Liver (tissue), 9 donors: ENCODE measurements around the gene USP31. TPM values are rescaled to one million over a fixed set of nuclear protein-coding genes. Genes with fewer than 3 reads are reported as not detected.

Experiments used
- DNase-seq: peaks from one replicate; pipeline ENCODE4 v3.0.0-alpha.2; 2017; ENCODE audit warnings: low spot score
- H3K27ac ChIP-seq, 2 donors: one replicate each; pipeline ENCODE4 v1.7.0; 2013; ENCODE audit warnings: inconsistent platforms in 2 of 2, low read length in 2 of 2, control low read depth in 1 of 2, low read depth in 1 of 2, mild to moderate bottlenecking in 1 of 2
- H3K27me3 ChIP-seq, 4 donors: one replicate each; pipeline versions ENCODE4 v1.6.1 to v1.7.0; 2013; ENCODE audit warnings: low read length in 3 of 4, inconsistent platforms in 1 of 4, mild to moderate bottlenecking in 1 of 4, moderate library complexity in 1 of 4; ENCODE audit not compliant: control insufficient read depth in 4 of 4, insufficient read depth in 4 of 4
- H3K36me3 ChIP-seq, 4 donors: one replicate each; pipeline versions ENCODE4 v1.6.1 to v1.7.0; 2013; ENCODE audit warnings: low read length in 3 of 4, mild to moderate bottlenecking in 3 of 4, low read depth in 1 of 4, moderate library complexity in 1 of 4; ENCODE audit not compliant: control insufficient read depth in 4 of 4, insufficient read depth in 3 of 4
- H3K4me1 ChIP-seq, 4 donors: one replicate each; pipeline versions ENCODE4 v1.6.1 to v1.7.0; 2013; ENCODE audit warnings: low read length in 3 of 4, mild to moderate bottlenecking in 3 of 4, moderate library complexity in 1 of 4; ENCODE audit not compliant: control insufficient read depth in 4 of 4, insufficient read depth in 4 of 4
- H3K4me3 ChIP-seq, 3 donors: one replicate each; pipeline versions ENCODE4 v1.6.1 to v1.7.0; 2013; ENCODE audit warnings: low read length in 3 of 3, control low read depth in 1 of 3, low read depth in 1 of 3, mild to moderate bottlenecking in 1 of 3
- H3K9ac ChIP-seq, 2 donors: one replicate each; pipeline ENCODE4 v1.7.0; 2013; ENCODE audit warnings: low read length in 2 of 2, mild to moderate bottlenecking in 2 of 2, moderate library complexity in 2 of 2, control low read depth in 1 of 2, low read depth in 1 of 2
- H3K9me3 ChIP-seq, 4 donors: one replicate each; pipeline versions ENCODE4 v1.6.1 to v1.7.0; 2013; ENCODE audit warnings: low read length in 3 of 4; ENCODE audit not compliant: control insufficient read depth in 4 of 4
- ATF3 ChIP-seq: IDR thresholded peaks from 2 replicates; pipeline ENCODE4 v1.6.1; 2016; ENCODE audit warnings: antibody characterized with exemption
- CTCF ChIP-seq: fragments of 150-350 bp; IDR thresholded peaks from 2 replicates; pipeline ENCODE4 v1.5.1; 2017; ENCODE audit warnings: improper control_type of control experiment, low read depth, low read length; ENCODE audit not compliant: missing input control
- EGR1 ChIP-seq, 2 donors: IDR thresholded peaks; 2 replicates each; pipeline ENCODE4 v1.6.1; 2016 to 2018; ENCODE audit warnings: antibody characterized with exemption in 2 of 2, low read depth in 2 of 2
- FOXA1 ChIP-seq: IDR thresholded peaks from 2 replicates; pipeline ENCODE4 v1.6.1; 2016; ENCODE audit warnings: antibody characterized with exemption
- FOXA2 ChIP-seq: IDR thresholded peaks from 2 replicates; pipeline ENCODE4 v1.6.1; 2016; ENCODE audit warnings: antibody characterized with exemption
- GABPA ChIP-seq, 2 donors: IDR thresholded peaks in 1 of 2; conservative IDR thresholded peaks in 1 of 2; 2 replicates each; pipeline ENCODE4 v1.6.1; 2016; ENCODE audit warnings: antibody characterized with exemption in 2 of 2, mild to moderate bottlenecking in 1 of 2, moderate library complexity in 1 of 2
- HNF4A ChIP-seq, 2 donors: conservative IDR thresholded peaks; 2 replicates each; pipeline ENCODE4 v1.6.1; 2016; ENCODE audit warnings: antibody characterized with exemption in 2 of 2, mild to moderate bottlenecking in 2 of 2
- HNF4G ChIP-seq: IDR thresholded peaks from 2 replicates; pipeline ENCODE4 v1.6.1; 2016; ENCODE audit warnings: antibody characterized with exemption
- JUND ChIP-seq, 2 donors: IDR thresholded peaks; 2 replicates each; pipeline ENCODE4 v1.6.1; 2016; ENCODE audit warnings: antibody characterized with exemption in 2 of 2
- MAX ChIP-seq: IDR thresholded peaks from 2 replicates; pipeline ENCODE4 v1.6.1; 2016; ENCODE audit warnings: antibody characterized with exemption
- NR2F2 ChIP-seq: IDR thresholded peaks from 2 replicates; pipeline ENCODE4 v1.6.1; 2016; ENCODE audit warnings: antibody characterized with exemption
- RAD21 ChIP-seq, 2 donors: IDR thresholded peaks; 2 replicates each; pipeline ENCODE4 v1.6.1; 2016; ENCODE audit warnings: antibody characterized with exemption in 2 of 2, mild to moderate bottlenecking in 2 of 2
- REST ChIP-seq: IDR thresholded peaks from 2 replicates; pipeline ENCODE4 v1.6.1; 2016; ENCODE audit warnings: antibody characterized with exemption, mild to moderate bottlenecking
- RXRA ChIP-seq, 2 donors: IDR thresholded peaks; 2 replicates each; pipeline ENCODE4 v1.6.1; 2017 to 2018; ENCODE audit warnings: antibody characterized with exemption in 2 of 2, mild to moderate bottlenecking in 1 of 2
- SP1 ChIP-seq: IDR thresholded peaks from 2 replicates; pipeline ENCODE4 v1.6.1; 2018; ENCODE audit warnings: antibody characterized with exemption, mild to moderate bottlenecking
- TAF1 ChIP-seq: conservative IDR thresholded peaks from 2 replicates; pipeline ENCODE4 v1.6.1; 2016; ENCODE audit warnings: antibody characterized with exemption, mild to moderate bottlenecking
- YY1 ChIP-seq: IDR thresholded peaks from 2 replicates; pipeline ENCODE4 v1.6.1; 2016; ENCODE audit warnings: antibody characterized with exemption, mild to moderate bottlenecking
- ZBTB33 ChIP-seq: IDR thresholded peaks from 2 replicates; pipeline ENCODE4 v1.6.1; 2016; ENCODE audit warnings: antibody characterized with exemption
- WGBS: extraction: QIAGEN DNeasy Blood & Tissue Kit; methylation state at CpG from one replicate; pipeline ENCODE4 v1.1.7; 2013; 5-methylcytosine and 5-hydroxymethylcytosine counted together
- polyA plus RNA-seq, 2 donors: library from polyadenylated mRNA; stranded (reverse) in 1 of 2; unstranded in 1 of 2; fragments of 200-250 nt in 1 of 2; fragments of >200 nt in 1 of 2; fragmentation: Nextera tagmentation in 1 of 2; extraction: Ambion mirVana in 1 of 2; gene quantifications; one replicate each; pipeline versions ENCODE4 v1.2.1 to v1.2.3, GENCODE V29; 2013 to 2015
- total RNA-seq, 2 donors: library from RNA; depleted of rRNA; stranded (reverse); fragments of >200 nt; gene quantifications; one replicate each; pipeline ENCODE4 v1.2.3, GENCODE V29; 2014
- donor health status: healthy.
- donor health status: healthy.
- donor health status: healthy.
- donor health status: healthy.
- donor health status: healthy.

Gene USP31
- total and polyA plus RNA-seq, 4 donors, result 2.4 to 16.4 (median 3.8) TPM

- no peaks in the 10 kb centered on the region for H3K36me3 ChIP-seq
- H3K9me3 ChIP-seq, result no peaks in the 10 kb centered on the region
- no peak for DNase-seq
- H3K27me3 ChIP-seq, result peaks cover 0 to 3% (median 1%) of the 10 kb centered on the region in 4 donors
- no peaks in the 10 kb centered on the region for H3K4me1 ChIP-seq
- 24% methylated on average over 3 of the region's 3 CpGs for WGBS
- H3K9ac ChIP-seq, result no peak overlapping the region
- TF ChIP-seq ATF3, result no peak
- no peak for TF ChIP-seq YY1
- no peak for TF ChIP-seq FOXA1
- no peak for TF ChIP-seq EGR1 (IDR thresholded peaks at IDR 0.05; ENCODE audit: low read depth in 2 of 2)
- no peak for TF ChIP-seq RXRA (IDR thresholded peaks at IDR 0.05)
- TF ChIP-seq REST, result peak; percentile 98
- no peak overlapping the region for H3K4me3 ChIP-seq
- no peak overlapping the region for H3K27ac ChIP-seq
Observed at GRCh38 chr16:23026784-23027362, 122.4 kb downstream of the USP31 start.

- TF ChIP-seq MAX, result no peak
- no peak for TF ChIP-seq ZBTB33
- TF ChIP-seq NR2F2, result no peak
- no peak for TF ChIP-seq HNF4A (conservative IDR thresholded peaks at IDR 0.05)
- TF ChIP-seq EGR1 (IDR thresholded peaks at IDR 0.05; ENCODE audit: low read depth in 2 of 2), result no peak
- TF ChIP-seq RAD21 (IDR thresholded peaks at IDR 0.05), result no peak
- no peak for TF ChIP-seq SP1
- TF ChIP-seq YY1, result no peak
- no peak for TF ChIP-seq GABPA (IDR thresholded peaks at IDR 0.05 in 1 of 2, conservative IDR thresholded peaks at IDR 0.05 in 1 of 2)
- TF ChIP-seq FOXA2, result no peak
- TF ChIP-seq CTCF, result no peak
- TF ChIP-seq RXRA (IDR thresholded peaks at IDR 0.05), result no peak
- no peak for TF ChIP-seq JUND (IDR thresholded peaks at IDR 0.05)
- no peak for TF ChIP-seq ATF3
- TF ChIP-seq TAF1, result no peak
- no peak for TF ChIP-seq FOXA1
- TF ChIP-seq HNF4G, result no peak
- no peak for TF ChIP-seq REST
- no peak overlapping the region for H3K9ac ChIP-seq
- H3K4me3 ChIP-seq, result no peak overlapping the region
- H3K4me1 ChIP-seq, result no peaks in the 10 kb centered on the region
- no peak for DNase-seq
- no peaks in the 10 kb centered on the region for H3K9me3 ChIP-seq
- H3K36me3 ChIP-seq, result no peaks in the 10 kb centered on the region
- WGBS, result 81% methylated on average over 4 of the region's 4 CpGs
- H3K27me3 ChIP-seq, result peaks cover 0 to 3% (median 1%) of the 10 kb centered on the region in 4 donors
- H3K27ac ChIP-seq, result no peak overlapping the region
Observed at GRCh38 chr16:23025692-23026307, 123.5 kb downstream of the USP31 start.
